Activated T-cell treated with anti-CD3 and anti-CD28 coated beads for 48 hours (primary cell): ENCODE data around the gene SLC37A1.

Experiments
- DNase-seq: peaks from one replicate; pipeline ENCODE4 v3.0.0-alpha.2; 2020; ENCODE audit warnings: low read depth

SLC37A1 gene

GRCh38 chr21:42527489-42528158 lies 14.0 kb downstream of the SLC37A1 start:
- DNase-seq, result peak; percentile 32

DNA sequence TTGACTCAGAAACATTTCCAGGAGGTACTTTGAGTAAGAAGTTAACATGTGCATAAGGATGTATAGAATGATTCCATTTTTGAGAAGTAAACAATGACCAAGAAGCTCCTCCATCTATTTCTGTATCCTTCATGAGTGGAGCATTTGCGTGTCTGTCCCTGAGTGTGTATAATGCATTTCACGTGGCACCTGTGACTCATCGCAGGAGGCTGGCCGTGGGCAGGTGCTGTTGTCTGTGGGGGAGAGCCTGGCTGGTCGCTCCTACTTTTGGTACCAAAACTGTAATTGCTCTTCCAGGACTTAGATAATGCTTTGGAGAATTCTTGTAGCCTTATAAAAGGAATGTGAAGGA lies 16.5 kb downstream of the SLC37A1 start:
- no peak for DNase-seq

DNA sequence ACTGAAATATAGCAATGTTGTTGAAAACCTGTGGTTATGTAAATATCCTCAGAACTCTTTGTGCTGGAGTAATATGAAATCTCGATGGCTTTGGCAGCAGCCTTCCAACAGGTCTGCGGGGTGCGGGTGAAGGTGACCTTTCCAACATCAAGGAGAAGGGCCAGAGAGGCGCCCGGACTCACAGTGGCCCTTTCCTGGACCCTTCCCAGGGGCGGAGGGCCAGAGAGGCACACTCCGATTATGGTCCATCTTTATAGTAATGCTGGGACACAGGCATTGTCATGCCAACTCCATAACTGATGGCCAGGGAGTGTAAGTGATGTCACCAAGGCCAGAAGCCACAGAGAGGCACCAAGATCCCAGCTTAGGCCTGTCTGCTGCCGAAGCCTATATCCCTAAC lies 18.1 kb downstream of the SLC37A1 start:
- no peak for DNase-seq

GRCh38 chr21:42532466-42533181 lies 19.0 kb downstream of the SLC37A1 start:
- no peak for DNase-seq

- no peak for DNase-seq
Measured at GRCh38 chr21:42533306-42533962, 19.8 kb downstream of the SLC37A1 start.

- no peak for DNase-seq
Measured at GRCh38 chr21:42533963-42534355, 20.3 kb downstream of the SLC37A1 start.

DNA sequence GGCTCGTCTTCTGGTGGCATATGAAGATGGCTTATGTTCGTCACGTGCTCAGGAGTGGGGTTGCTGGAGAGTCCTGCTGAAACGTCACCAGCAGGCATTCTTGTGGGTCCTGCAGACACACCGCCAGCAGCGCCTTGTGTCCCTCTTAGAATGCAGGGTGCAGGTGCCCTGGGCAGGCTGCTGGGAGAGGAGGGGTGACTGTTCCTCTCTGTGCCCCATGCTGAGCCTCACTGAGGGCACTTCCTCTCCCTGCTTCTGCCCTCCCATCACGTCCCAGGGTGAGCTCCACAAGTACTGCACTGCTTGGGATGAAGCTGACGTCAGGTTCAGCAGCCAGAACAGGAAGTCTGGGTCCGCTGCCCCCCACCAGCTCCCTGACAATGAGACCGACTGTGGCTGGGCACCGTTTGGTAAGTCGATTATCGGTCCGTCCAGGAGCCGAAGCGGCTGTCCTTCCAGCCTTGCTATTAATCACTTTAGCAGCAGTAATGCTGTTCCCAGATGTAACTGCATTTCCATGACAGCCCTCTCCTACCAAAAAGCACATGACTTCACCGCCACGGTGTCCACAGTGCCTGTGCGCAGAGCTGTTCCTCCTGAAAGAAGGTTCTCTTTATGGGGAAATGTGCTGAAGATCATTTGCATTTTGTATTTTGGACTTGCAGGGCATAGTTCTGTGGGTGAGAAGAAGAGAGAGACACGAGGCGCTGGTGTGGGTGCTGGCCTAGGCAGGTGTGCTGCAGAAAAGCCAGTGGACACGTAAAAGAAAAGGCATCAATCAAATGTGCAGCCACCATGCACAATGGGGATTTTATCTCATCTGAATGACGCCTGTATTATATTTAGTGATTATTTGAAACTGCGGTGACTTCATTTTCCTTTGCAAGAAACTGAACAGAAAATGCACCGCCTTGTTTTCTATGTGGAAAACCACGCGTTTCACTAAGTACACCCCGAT lies 21.0 kb downstream of the SLC37A1 start:
- no peak for DNase-seq

DNA sequence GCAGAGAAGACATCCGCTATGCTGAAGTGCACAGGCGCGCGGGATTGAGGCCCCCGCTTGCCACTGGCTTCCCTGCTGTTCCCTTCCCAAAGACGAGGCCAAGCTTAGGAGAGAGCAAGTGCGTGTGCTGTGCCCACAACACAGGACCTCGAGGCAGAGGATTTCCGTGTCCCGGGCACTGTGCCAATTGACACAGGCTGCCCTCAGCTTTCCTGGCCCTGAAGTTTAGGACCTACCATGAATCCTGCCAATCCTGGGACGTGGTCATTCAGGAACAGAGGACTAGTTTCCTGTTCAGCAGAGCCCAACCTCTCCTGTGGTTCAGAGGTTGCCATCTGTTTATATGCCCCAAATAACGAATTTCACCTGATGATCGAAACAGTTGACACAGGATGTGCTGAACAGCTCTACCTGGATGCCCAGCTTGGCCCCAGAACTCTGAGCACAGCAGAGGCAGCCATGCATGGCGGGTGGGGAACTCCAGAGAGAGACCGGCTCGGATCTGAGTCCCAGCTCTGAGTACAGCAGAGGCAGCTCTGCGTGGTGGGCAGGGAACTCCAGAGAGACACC lies 22.0 kb downstream of the SLC37A1 start:
- no peak for DNase-seq

DNA sequence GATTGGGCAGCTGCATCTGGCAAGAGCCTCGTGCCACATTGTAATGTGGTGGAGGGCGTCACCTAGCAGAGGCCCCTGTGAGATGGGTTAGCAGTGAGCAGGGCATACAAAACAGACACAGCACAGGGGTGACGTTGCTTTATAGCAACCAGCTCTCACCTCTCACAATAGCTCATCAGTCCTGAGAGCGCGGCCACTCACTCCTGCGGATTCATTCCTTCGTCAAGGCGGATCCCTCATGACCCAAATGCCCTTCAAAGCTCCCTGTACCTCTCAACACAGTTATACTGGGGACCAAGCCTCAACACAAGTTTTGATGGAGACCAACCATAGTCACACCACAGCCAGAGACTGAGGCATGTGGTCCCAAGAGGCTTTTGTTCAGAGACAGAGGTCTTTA lies 22.9 kb downstream of the SLC37A1 start:
- DNase-seq, result no peak

DNA sequence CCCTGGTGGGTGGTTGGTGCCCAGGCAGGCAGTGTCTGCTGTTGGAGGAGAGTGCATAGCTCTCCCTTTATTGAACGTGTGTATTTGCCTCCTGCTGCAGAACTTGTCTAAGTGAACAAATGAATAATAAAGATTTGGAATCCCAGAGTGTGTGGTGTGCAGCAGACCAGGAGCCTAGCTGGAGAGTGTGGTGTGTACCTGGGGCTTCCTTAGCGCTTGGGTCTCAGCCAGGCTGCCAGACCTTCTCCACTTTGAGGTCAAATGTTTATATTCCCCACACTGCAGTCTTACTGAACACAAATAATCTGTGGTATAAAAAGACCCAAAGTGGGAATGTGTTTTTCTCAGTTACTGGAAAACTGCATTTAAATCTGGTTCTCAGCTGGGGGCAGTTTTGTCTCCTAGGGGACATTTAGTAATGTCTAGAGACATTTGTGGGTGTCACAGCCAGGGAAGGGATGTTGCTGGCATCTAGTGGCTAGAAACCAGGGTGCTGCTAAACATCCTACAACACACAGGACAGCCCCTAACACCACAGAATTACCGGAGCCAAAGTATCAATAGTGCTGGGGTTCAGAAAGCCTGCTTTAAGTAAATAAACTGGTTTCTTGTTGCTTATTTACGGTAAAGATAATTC lies 23.6 kb downstream of the SLC37A1 start:
- no peak for DNase-seq

DNA sequence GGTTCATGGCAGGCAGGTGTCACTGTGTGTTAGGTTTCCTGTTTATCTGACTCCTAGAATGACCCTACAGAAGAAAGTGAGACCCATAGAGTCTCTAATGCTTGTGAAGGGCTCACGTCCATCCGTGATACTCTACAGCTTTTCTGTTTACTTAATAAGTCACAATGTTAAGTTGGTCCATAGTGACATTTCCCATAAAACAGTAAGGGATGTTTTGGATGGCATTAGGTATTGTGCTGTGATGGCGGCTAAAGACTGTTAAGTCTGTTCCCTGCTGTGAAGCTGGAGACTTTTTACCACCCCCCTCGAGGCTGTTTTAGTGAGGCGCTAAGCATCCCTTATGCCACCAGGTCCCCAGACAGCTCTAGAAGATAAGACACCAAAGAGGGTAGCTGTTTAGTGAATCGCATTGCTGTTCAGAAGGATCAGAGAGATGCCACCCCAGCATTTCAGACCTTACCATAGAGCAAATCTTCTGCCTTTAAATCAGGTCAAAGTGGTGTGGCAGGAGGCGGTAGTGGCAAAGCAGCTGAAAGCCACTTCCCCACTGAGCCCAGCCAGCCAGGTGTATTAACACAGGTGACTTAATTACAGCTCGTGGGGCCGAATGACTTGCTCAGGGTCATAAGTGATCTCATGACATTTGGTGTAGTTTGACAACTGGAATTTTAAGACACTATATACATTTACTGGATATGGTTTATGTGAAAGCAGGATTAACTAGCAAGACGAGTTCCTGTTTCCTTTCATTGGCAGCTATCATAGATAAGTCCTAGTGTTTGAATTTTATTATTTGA lies 25.0 kb downstream of the SLC37A1 start:
- DNase-seq, result no peak

DNA sequence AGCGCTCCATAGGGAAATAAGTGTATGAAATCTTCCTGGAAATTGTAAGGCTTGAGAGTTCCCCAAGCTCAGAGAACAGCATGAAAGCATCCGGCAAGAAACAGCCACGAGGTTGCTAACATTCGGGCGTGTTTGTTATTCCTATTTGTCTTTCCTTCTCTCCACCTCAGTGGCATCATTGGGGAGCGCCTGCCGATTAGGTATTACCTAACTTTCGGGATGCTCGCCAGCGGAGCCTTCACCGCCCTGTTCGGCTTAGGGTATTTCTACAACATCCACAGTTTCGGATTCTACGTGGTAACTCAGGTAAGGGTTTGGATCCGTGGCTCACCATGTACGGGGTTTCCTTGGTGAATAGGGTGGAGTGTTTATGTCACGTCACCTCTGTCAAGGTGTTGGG lies 25.7 kb downstream of the SLC37A1 start:
- DNase-seq, result no peak

GRCh38 chr21:42539931-42540343 lies 26.3 kb downstream of the SLC37A1 start:
- DNase-seq, result no peak

DNA sequence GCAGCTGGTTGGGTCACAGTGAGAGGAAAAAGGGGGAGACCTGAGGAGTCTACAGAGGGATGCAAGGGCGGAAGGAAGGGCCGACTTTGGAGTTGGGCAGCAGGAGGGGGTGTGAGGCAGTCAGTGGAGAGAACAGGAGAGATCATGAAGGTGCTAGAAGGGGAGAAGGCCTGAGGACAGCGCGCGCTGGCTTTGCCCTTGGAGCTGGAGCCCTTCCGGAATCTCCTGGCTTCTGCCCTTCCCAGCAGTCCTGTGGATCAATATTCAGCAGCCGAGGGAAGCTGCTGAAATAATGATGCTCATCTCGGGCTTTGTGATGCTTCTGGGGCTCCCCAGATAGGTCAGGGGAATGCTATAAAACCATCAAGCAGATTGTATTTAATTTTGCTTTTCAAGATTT lies 26.7 kb downstream of the SLC37A1 start:
- DNase-seq, result no peak

DNA sequence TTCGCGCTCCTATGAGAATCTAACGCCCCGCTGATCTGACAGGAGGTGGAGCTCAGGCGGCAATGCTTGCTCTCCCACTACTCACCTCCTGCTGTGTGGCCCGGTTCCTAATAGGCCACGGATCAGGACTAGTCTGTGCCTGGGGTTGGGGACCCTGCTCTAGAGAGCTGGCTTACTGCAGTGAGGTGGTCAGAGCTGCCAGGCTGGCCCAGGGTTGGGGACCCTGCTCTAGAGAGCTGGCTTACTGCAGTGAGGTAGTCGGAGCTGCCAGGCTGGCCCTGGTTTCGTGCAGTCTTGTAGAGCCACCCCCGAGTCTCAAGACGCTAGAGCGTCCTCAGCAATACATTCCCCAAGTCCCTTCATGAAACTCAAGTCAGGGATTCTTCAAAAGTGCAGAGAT lies 27.5 kb downstream of the SLC37A1 start:
- DNase-seq, result no peak

GRCh38 chr21:42541618-42542017 lies 28.0 kb downstream of the SLC37A1 start:
- no peak for DNase-seq

DNA sequence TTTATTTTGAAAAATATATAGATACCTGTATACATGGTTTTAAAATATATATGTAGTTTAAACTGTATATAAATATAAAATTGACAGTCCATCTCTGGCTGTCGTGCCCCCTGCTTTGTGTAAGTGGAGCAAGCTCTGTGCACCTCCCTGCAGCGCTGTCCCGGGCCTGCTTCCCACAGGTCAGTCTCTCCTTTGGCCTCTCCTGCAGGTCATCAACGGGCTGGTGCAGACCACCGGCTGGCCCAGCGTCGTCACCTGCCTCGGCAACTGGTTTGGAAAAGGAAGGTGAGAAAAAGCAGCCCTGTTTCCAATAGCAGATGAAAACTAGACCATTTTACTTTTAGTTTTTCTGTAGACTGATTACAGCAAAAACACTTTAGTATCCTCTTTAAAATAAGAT lies 28.5 kb downstream of the SLC37A1 start:
- DNase-seq, result no peak

DNA sequence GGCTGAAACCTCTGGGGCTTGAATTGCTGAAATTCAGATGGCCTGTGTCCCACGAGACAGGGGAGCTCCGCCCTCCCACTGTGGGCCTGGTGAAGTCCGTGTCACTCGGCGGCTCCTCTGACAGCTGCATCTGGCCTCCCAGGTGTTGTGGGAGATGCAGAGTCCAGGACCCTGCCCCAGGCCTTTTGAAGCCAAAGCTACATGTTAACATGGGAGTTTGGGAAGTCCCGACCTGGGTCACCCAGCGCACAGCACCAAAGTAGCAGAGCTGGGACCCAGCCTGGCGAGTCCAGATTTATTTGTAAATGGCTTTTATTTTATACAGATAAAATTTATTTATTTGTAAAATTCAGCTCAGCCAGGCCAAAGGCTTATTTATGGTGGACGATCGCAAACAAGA lies 28.9 kb downstream of the SLC37A1 start:
- DNase-seq, result no peak

GRCh38 chr21:42543106-42543847 lies 29.6 kb downstream of the SLC37A1 start:
- DNase-seq, result no peak

DNA sequence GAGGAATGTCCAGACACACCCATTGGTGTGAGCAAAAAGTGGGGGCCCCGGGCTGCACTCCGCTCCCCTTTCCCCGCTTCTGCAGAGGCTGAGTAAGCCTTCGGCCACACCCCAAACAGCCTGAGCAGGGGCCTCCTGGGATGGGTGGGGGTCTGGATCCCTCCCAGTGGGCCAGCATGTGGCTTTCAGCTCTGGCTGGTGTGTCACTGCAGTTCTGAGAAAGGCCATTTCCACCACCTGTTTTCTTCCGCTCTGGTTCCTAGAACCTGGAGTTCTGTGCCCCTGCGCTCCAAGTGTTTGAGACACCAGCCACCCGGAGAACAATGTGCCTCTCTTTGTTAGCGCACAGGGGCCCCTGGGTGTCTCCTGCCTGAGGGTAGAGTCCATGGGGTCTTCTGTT lies 30.9 kb downstream of the SLC37A1 start:
- DNase-seq, result no peak
